Measurements from ENCODE around the gene PAK3. TPM values are rescaled to one million over a fixed set of nuclear protein-coding genes. Genes with fewer than 3 reads are reported as not detected.

PAK3 gene
- total RNA-seq, 3 donors from 2014 or later, result 1.9 to 21.1 (median 7.5) TPM

DNA sequence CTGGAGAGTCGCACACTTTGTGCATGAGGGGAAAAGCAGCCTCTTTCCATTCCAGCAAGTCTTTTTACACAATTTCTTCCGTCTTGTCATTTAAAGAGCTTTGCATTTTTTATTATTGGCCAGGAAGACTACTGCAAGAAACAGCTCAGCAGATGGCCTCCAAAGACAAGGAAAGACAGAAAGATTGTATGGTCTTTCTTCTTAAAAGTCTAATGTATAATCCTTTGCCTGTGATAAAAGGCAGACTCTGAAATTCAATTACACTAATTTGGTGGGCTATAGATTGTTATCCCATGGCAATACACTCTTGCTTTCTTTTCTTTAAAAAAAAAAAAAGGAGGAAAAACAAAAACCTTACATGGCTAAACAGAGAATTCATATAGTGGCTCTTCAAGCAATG, 168.4 kb downstream of the PAK3 start:
- no peak for DNase-seq (ENCODE audit: low spot score in 2 of 2)
- TF ChIP-seq POLR2A (IDR thresholded peaks at IDR 0.05) (no peak), POLR2AphosphoS5 (IDR thresholded peaks at IDR 0.05) (no peak)
- TF ChIP-seq, protein P1, sequence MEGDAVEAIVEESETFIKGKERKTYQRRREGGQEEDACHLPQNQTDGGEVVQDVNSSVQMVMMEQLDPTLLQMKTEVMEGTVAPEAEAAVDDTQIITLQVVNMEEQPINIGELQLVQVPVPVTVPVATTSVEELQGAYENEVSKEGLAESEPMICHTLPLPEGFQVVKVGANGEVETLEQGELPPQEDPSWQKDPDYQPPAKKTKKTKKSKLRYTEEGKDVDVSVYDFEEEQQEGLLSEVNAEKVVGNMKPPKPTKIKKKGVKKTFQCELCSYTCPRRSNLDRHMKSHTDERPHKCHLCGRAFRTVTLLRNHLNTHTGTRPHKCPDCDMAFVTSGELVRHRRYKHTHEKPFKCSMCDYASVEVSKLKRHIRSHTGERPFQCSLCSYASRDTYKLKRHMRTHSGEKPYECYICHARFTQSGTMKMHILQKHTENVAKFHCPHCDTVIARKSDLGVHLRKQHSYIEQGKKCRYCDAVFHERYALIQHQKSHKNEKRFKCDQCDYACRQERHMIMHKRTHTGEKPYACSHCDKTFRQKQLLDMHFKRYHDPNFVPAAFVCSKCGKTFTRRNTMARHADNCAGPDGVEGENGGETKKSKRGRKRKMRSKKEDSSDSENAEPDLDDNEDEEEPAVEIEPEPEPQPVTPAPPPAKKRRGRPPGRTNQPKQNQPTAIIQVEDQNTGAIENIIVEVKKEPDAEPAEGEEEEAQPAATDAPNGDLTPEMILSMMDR (IDR thresholded peaks at IDR 0.05), result no peak
- Histone ChIP-seq H3K4me3 (no peak overlapping the region), H3K27me3 (peaks cover 0 to 78% of the 10 kb centered on the region in 2 donors), H3K4me1 (no peaks in the 10 kb centered on the region), H3K27ac (no peak overlapping the region), H3K9me3 (no peaks in the 10 kb centered on the region), H3K36me3 (no peaks in the 10 kb centered on the region)
- intact Hi-C loops (cut with DNase I; ENCODE audit: low total_unique reads), result no loop called here

DNA sequence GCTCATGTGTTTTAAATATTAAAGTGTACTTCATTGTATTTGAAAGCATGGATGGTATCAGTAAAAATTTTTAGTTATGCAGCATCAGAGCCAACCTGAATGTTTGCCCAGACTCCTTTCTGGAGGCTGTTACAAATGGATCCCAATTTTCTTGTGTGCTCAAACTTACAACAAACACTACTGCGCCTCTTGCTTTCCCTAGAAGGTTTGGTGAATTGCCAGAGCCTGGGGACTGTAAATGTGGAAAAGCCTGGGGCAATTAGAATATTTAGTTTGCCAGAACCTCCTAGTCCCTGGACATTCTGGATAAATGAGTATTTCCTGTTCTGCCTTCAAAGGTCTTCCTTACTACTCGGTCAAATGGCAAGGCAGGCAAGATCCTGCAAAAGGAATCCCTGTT, 169.5 kb downstream of the PAK3 start:
- Histone ChIP-seq H3K9me3 (no peaks in the 10 kb centered on the region), H3K4me3 (no peak overlapping the region), H3K36me3 (no peaks in the 10 kb centered on the region), H3K4me1 (no peaks in the 10 kb centered on the region), H3K27ac (no peak overlapping the region), H3K27me3 (peaks cover 0 to 73% of the 10 kb centered on the region in 2 donors)
- TF ChIP-seq POLR2AphosphoS5 (IDR thresholded peaks at IDR 0.05) (no peak), POLR2A (IDR thresholded peaks at IDR 0.05) (no peak)
- TF ChIP-seq, protein P1 (IDR thresholded peaks at IDR 0.05), result no peak
- DNase-seq (ENCODE audit: low spot score in 2 of 2), result no peak
- intact Hi-C loops (cut with DNase I; ENCODE audit: low total_unique reads), result no loop called here

DNA sequence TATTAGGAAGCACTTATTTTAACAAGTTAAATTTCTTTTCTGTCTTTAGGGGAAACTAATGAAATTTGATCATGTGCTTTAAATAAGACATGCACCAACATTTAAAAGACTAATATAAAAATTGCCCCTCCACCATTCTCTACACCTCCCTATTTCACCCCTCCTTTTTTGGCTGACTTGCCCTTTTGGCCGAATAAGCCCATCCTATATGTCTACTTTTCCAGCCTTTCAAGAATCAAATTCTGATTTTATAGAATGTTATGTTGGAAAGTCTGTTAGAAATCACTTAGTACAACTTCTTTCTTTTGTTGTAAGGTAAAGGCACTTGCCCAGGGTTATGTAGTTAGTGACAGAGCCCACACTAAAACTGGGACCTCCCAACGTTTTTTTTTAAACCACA, 172.5 kb downstream of the PAK3 start:
- Histone ChIP-seq H3K36me3 (no peaks in the 10 kb centered on the region), H3K9me3 (no peaks in the 10 kb centered on the region), H3K27ac (no peak overlapping the region), H3K4me3 (peak overlapping the region in 1 of 3 donors; percentile 32), H3K4me1 (no peaks in the 10 kb centered on the region), H3K27me3 (peaks cover 0 to 68% of the 10 kb centered on the region in 2 donors)
- TF ChIP-seq POLR2AphosphoS5 (IDR thresholded peaks at IDR 0.05) (no peak), POLR2A (IDR thresholded peaks at IDR 0.05) (no peak)
- TF ChIP-seq, protein P1 (IDR thresholded peaks at IDR 0.05), result no peak
- DNase-seq (ENCODE audit: low spot score in 2 of 2), result no peak
- intact Hi-C loops (cut with DNase I; ENCODE audit: low total_unique reads), result no loop called here

DNA sequence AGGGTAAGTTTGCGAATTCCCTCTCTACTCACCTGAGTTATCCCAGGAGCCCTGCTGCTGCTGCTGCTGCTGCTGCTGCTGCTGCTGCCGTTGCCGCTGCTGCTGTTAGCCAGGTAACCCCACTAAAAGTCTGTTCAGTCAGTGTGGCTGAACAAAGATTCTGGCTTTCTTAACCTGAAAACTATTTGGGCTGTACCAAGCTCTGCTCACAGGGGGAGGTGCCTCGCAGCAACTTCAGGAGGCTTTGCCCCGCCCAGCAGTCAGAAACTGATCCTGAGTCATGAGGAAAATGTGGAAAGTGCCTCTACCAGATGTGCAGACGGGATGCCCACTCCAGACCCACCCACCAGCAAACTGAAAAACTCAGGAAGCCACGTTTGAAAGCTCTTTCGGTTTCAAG, 174.3 kb downstream of the PAK3 start, which contains the start of gene CAPN6:
CAPN6 (minus strand) TSS at position 145 of the 400 bp plus-strand sequence. CDS start 6,547 bp downstream, outside the sequence.
- no peaks in the 10 kb centered on the region for H3K9me3 ChIP-seq
- H3K4me1 ChIP-seq, result no peaks in the 10 kb centered on the region
- TF ChIP-seq POLR2AphosphoS5 (IDR thresholded peaks at IDR 0.05), result no peak
- DNase-seq (ENCODE audit: low spot score in 2 of 2), result peak in 1 of 2 donors; percentile 31
- H3K27ac ChIP-seq, result peak within 1 kb of the TSS; percentile 3 to 32
- peaks cover 0 to 72% of the 10 kb centered on the region in 2 donors for H3K27me3 ChIP-seq
- intact Hi-C loops (cut with DNase I; ENCODE audit: low total_unique reads), result no loop called here
- H3K36me3 ChIP-seq, result no peaks in the 10 kb centered on the region
- peak within 1 kb of the TSS in 2 of 3 donors; percentile 32 to 51 for H3K4me3 ChIP-seq

Other genes starting within 250 kb of the PAK3 start
- 1 to 10 TPM in 2 of 3 donors, not detected in 1; 5.6 to 5.9 TPM for gene CAPN6, start 174.3 kb downstream of the PAK3 start, total RNA-seq